ENCODE measurements around the gene EDDM3A.
"Not testable (repeated sequence)": the region's sequence is repeated elsewhere in the genome, so short reads cannot be mapped to it uniquely, and the experiment has no call there.

EDDM3A gene

GRCh38 chr14:20748439-20748838 is 2.8 kb downstream of the EDDM3A start:
- TF ChIP-seq CTCF (IDR thresholded peaks at IDR 0.05; ENCODE audit: control insufficient read depth, extremely low read depth, insufficient read depth) = no peak

GRCh38 chr14:20750194-20750593 is 4.5 kb downstream of the EDDM3A start:
- DNase-seq (ENCODE audit: low read depth) = no peak
- H3K4me3 ChIP-seq (ENCODE audit: low read depth, low read length) = no peak overlapping the region
- no peak for TF ChIP-seq CTCF (IDR thresholded peaks at IDR 0.05; ENCODE audit: control insufficient read depth, extremely low read depth, insufficient read depth)

More at GRCh38 chr14:20748439-20748838, 2.8 kb downstream of the EDDM3A start:
- no peak for DNase-seq (ENCODE audit: low read depth)
- no peak overlapping the region for H3K4me3 ChIP-seq (ENCODE audit: low read depth, low read length)

GRCh38 chr14:20751963-20752562 is 6.4 kb downstream of the EDDM3A start:
- DNase-seq (ENCODE audit: low read depth) = no peak
- TF ChIP-seq CTCF (IDR thresholded peaks at IDR 0.05; ENCODE audit: control insufficient read depth, extremely low read depth, insufficient read depth) = no peak
- no peak overlapping the region for H3K4me3 ChIP-seq (ENCODE audit: low read depth, low read length)

- no peak overlapping the region for H3K4me3 ChIP-seq (ENCODE audit: low read depth, low read length)
- no peak for DNase-seq (ENCODE audit: low read depth)
- TF ChIP-seq CTCF (IDR thresholded peaks at IDR 0.05; ENCODE audit: control insufficient read depth, extremely low read depth, insufficient read depth) = no peak
Observed at GRCh38 chr14:20754308-20754707, 8.6 kb downstream of the EDDM3A start.

GRCh38 chr14:20755037-20755436 is 9.3 kb downstream of the EDDM3A start:
- no peak for DNase-seq (ENCODE audit: low read depth)
- no peak for TF ChIP-seq CTCF (IDR thresholded peaks at IDR 0.05; ENCODE audit: control insufficient read depth, extremely low read depth, insufficient read depth)
- H3K4me3 ChIP-seq (ENCODE audit: low read depth, low read length) = no peak overlapping the region

GRCh38 chr14:20757965-20758364 is 12.3 kb downstream of the EDDM3A start:
- no peak for DNase-seq (ENCODE audit: low read depth)
- TF ChIP-seq CTCF (IDR thresholded peaks at IDR 0.05; ENCODE audit: control insufficient read depth, extremely low read depth, insufficient read depth) = peak; percentile 18; the same call in 1 of the 2 replicates
- H3K4me3 ChIP-seq (ENCODE audit: low read depth, low read length) = no peak overlapping the region

GRCh38 chr14:20759465-20759864 is 13.8 kb downstream of the EDDM3A start:
- not testable (repeated sequence) for H3K4me3 ChIP-seq (ENCODE audit: low read depth, low read length); DNase-seq (ENCODE audit: low read depth)
